HepG2 (cell line): ENCODE data around the gene PCDH11X. TPM values are rescaled to one million over a fixed set of nuclear protein-coding genes. Genes with fewer than 3 reads are reported as not detected.
"Not testable (repeated sequence)": the region's sequence is repeated elsewhere in the genome, so short reads cannot be mapped to it uniquely, and the experiment has no call there.

Experiments
- ATAC-seq: fragments of 200-7000 bp; cut with Tn5 transposase; 3 replicates; pipeline ENCODE4 v1.9.1; 2020; ENCODE audit warnings: mild to moderate bottlenecking, moderate library complexity
- Bru-seq: library from RNA; stranded (reverse); fragments of 400-500 nt; gene quantifications from one replicate; lab custom pipeline; 2021; lab: Mats Ljungman, UMichigan
- BruChase-seq, 2 experiments: library from RNA; stranded (reverse); fragments of 400-500 nt; gene quantifications; one replicate each; lab custom pipeline; 2021; lab: Mats Ljungman, UMichigan
- BruUV-seq: library from RNA; stranded (reverse); fragments of 400-500 nt; replicated peaks from 2 replicates; lab custom pipeline; 2021; lab: Mats Ljungman, UMichigan
- CTCF ChIA-PET: fragments of 300-600 bp; formaldehyde crosslinking; extraction: SDS; loops from one replicate; lab custom pipeline; 2021; ENCODE audit warnings: low total read pairs, inconsistent platforms, low intra/inter-chr PET ratio; lab: Yijun Ruan, JAX
- POLR2A ChIA-PET: fragments of 350-600 bp; sonication (Branson Sonifier 250); formaldehyde crosslinking; loops from one replicate; lab custom pipeline; 2020; ENCODE audit warnings: antibody characterized with exemption, inconsistent platforms; lab: Yijun Ruan, JAX
- DNase-seq: peaks from one replicate; pipeline ENCODE4 v3.0.0-alpha.2; 2015; ENCODE audit warnings: low spot score
- FAIRE-seq: peaks from 3 replicates; lab custom pipeline; 2011; peaks lifted over from hg19 to GRCh38; lab: Jason Lieb, UNC
- H2AFZ ChIP-seq: one replicate; pipeline ENCODE4 v1.6.1; 2011; ENCODE audit warnings: low read length, inconsistent platforms
- H3K27ac ChIP-seq: fragments of 300-600 bp; 3 replicates; pipeline ENCODE4 v1.8.0; 2011; ENCODE audit warnings: mixed run types, mild to moderate bottlenecking, mixed read lengths, low read length, inconsistent platforms; ENCODE audit not compliant: insufficient read depth; ENCODE audit errors: extremely low read length
- H3K27me3 ChIP-seq, 2 experiments: fragments of 200-600 bp in 1 of 2; 2 replicates in 1 of 2; 3 replicates in 1 of 2; pipeline versions ENCODE4 v1.6.0 to v1.8.0; 2011; ENCODE audit warnings: low read length in 2 of 2, mild to moderate bottlenecking in 2 of 2, moderate library complexity in 2 of 2, inconsistent platforms in 1 of 2; ENCODE audit not compliant: insufficient read depth in 2 of 2, control insufficient read depth in 1 of 2
- H3K36me3 ChIP-seq, 2 experiments: fragments of 200-600 bp in 1 of 2; replicated peaks in 1 of 2; 2 replicates in 1 of 2; 3 replicates in 1 of 2; pipeline versions ENCODE4 v1.5.1 to v1.8.0; 2011; ENCODE audit warnings: low read length in 2 of 2, inconsistent platforms in 1 of 2; ENCODE audit not compliant: insufficient read depth in 2 of 2, control insufficient read depth in 1 of 2
- H3K4me1 ChIP-seq: 2 replicates; pipeline ENCODE4 v1.5.1; 2012; ENCODE audit warnings: low read length, inconsistent platforms; ENCODE audit not compliant: insufficient read depth
- H3K4me2 ChIP-seq: 2 replicates; pipeline ENCODE4 v1.6.0; 2011; ENCODE audit warnings: low read depth, low read length, inconsistent platforms
- H3K4me3 ChIP-seq, 3 experiments: fragments of 200-600 bp in 1 of 3; sonication (generic), shearing (Covaris generic) in 1 of 3; replicated peaks in 1 of 3; 2 replicates each; pipeline ENCODE4 v1.5.1; 2011 to 2016; ENCODE audit warnings: low read length in 3 of 3, inconsistent platforms in 2 of 3, low read depth in 2 of 3, mild to moderate bottlenecking in 2 of 3, control low read depth in 1 of 3, mixed read lengths in 1 of 3; ENCODE audit not compliant: insufficient read depth in 1 of 3
- H3K79me2 ChIP-seq: one replicate; pipeline ENCODE4 v1.6.1; 2011; ENCODE audit warnings: low read length, inconsistent platforms; ENCODE audit not compliant: insufficient read depth
- H3K9ac ChIP-seq: 2 replicates; pipeline ENCODE4 v1.6.0; 2011; ENCODE audit warnings: mild to moderate bottlenecking, low read depth, low read length, inconsistent platforms; ENCODE audit not compliant: insufficient read depth
- H3K9me3 ChIP-seq: 2 replicates; pipeline ENCODE4 v1.5.1; 2012; ENCODE audit warnings: mild to moderate bottlenecking, low read length
- H4K20me1 ChIP-seq: 2 replicates; pipeline ENCODE4 v1.6.0; 2011; ENCODE audit warnings: inconsistent platforms, mild to moderate bottlenecking, low read length, moderate library complexity; ENCODE audit not compliant: insufficient read depth
- WGBS: methylation state at CpG from one replicate; pipeline ENCODE4 v1.1.6; 2017; ENCODE audit warnings: low lambda C conversion rate; 5-methylcytosine and 5-hydroxymethylcytosine counted together
- in situ Hi-C: cut with HindIII; loops from 2 replicates; pipeline ENCODE4 v1.10.0; 2017; ENCODE audit warnings: low pct_unique_long_range_greater_than_20kb; ENCODE audit not compliant: extremely low pct_ligation_motif_present
- intact Hi-C: fragments of 100-400 bp; cut with micrococcal nuclease; formaldehyde crosslinking; loops from one replicate; pipeline ENCODE4 v1.10.0; 2022; ENCODE audit not compliant: unreplicated experiment
- long read RNA-seq, 2 experiments: library from RNA in 1 of 2; library from polyadenylated mRNA in 1 of 2; stranded (forward) in 1 of 2; unstranded in 1 of 2; transcript quantifications; one replicate each; pipeline ENCODE4 v2.0.0, GENCODE V29; 2019 to 2022
- polyA minus RNA-seq, 3 experiments: library from RNA; depleted of rRNA, polyadenylated mRNA; stranded (reverse); fragments of >200 nt; gene quantifications; 2 replicates each; pipeline ENCODE4 v1.2.3, GENCODE V29; 2011; ENCODE audit warnings: low replicate concordance in 1 of 3
- polyA plus RNA-seq, 8 experiments: library from polyadenylated mRNA; depleted of rRNA in 3 of 8; stranded (reverse) in 7 of 8; unstranded in 1 of 8; fragments of >200 nt; fragmentation: Illumina TruSeq in 4 of 8; extraction: Trizol in 4 of 8; gene quantifications; 2 replicates each; pipeline versions ENCODE4 v1.2.1 to v1.2.3, GENCODE V29; 2011 to 2016; ENCODE audit warnings: low read depth in 4 of 8, missing spikeins in 1 of 8, mixed read lengths in 1 of 8; ENCODE audit not compliant: insufficient read depth in 1 of 8
- total RNA-seq, 5 experiments: library from RNA; depleted of rRNA; stranded (reverse); fragments of >200 nt; fragmentation: Illumina TruSeq; extraction: Trizol; gene quantifications; 2 replicates each; pipeline ENCODE4 v1.2.3, GENCODE V29; 2016; ENCODE audit warnings: low read depth in 1 of 5

PCDH11X gene, protein sequence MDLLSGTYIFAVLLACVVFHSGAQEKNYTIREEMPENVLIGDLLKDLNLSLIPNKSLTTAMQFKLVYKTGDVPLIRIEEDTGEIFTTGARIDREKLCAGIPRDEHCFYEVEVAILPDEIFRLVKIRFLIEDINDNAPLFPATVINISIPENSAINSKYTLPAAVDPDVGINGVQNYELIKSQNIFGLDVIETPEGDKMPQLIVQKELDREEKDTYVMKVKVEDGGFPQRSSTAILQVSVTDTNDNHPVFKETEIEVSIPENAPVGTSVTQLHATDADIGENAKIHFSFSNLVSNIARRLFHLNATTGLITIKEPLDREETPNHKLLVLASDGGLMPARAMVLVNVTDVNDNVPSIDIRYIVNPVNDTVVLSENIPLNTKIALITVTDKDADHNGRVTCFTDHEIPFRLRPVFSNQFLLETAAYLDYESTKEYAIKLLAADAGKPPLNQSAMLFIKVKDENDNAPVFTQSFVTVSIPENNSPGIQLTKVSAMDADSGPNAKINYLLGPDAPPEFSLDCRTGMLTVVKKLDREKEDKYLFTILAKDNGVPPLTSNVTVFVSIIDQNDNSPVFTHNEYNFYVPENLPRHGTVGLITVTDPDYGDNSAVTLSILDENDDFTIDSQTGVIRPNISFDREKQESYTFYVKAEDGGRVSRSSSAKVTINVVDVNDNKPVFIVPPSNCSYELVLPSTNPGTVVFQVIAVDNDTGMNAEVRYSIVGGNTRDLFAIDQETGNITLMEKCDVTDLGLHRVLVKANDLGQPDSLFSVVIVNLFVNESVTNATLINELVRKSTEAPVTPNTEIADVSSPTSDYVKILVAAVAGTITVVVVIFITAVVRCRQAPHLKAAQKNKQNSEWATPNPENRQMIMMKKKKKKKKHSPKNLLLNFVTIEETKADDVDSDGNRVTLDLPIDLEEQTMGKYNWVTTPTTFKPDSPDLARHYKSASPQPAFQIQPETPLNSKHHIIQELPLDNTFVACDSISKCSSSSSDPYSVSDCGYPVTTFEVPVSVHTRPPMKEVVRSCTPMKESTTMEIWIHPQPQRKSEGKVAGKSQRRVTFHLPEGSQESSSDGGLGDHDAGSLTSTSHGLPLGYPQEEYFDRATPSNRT (N-terminal part only)
- not detected in 2 replicates for total RNA-seq (2016; rRNA removed; fragmentation: Illumina TruSeq; extraction: Trizol)
- total RNA-seq (2016; cell fraction: cytosol; rRNA removed; fragmentation: Illumina TruSeq; extraction: Trizol; ENCODE audit: low read depth) = not detected in 2 replicates
- not detected in 2 replicates for total RNA-seq (2016; cell fraction: insoluble cytoplasmic fraction; rRNA removed; fragmentation: Illumina TruSeq; extraction: Trizol)
- not detected in 2 replicates for total RNA-seq (2016; cell fraction: membrane; rRNA removed; fragmentation: Illumina TruSeq; extraction: Trizol)
- total RNA-seq (2016; cell fraction: nucleus; rRNA removed; fragmentation: Illumina TruSeq; extraction: Trizol) = not detected in 2 replicates
- polyA plus RNA-seq (2011; rRNA removed) = not detected in 2 replicates
- not detected in 2 replicates for polyA plus RNA-seq (2011; cell fraction: cytosol; rRNA removed)
- not detected in 2 replicates for polyA plus RNA-seq (2011; cell fraction: nucleus; rRNA removed)
- not detected in 2 replicates for polyA plus RNA-seq (2012)
- not detected in 2 replicates for polyA plus RNA-seq (2016; cell fraction: cytosol; fragmentation: Illumina TruSeq; extraction: Trizol; ENCODE audit: low read depth)
- polyA plus RNA-seq (2016; cell fraction: insoluble cytoplasmic fraction; fragmentation: Illumina TruSeq; extraction: Trizol; ENCODE audit: low read depth) = not detected in 2 replicates
- polyA plus RNA-seq (2016; cell fraction: membrane; fragmentation: Illumina TruSeq; extraction: Trizol; ENCODE audit: low read depth) = not detected in 2 replicates
- not detected in 2 replicates for polyA plus RNA-seq (2016; cell fraction: nucleus; fragmentation: Illumina TruSeq; extraction: Trizol; ENCODE audit: insufficient read depth, low read depth)
- polyA minus RNA-seq (2011; rRNA and poly(A)+ RNA removed; ENCODE audit: low replicate concordance) = not detected in 2 replicates
- not detected in 2 replicates for polyA minus RNA-seq (2011; cell fraction: cytosol; rRNA and poly(A)+ RNA removed)
- polyA minus RNA-seq (2011; cell fraction: nucleus; rRNA and poly(A)+ RNA removed) = not detected in 2 replicates
- Bru-seq, nascent RNA = percentile 0 among the genes with signal in this experiment
- BruChase-seq, experiment 1, labeled RNA remaining after a 6-hour chase = not detected
- BruChase-seq, experiment 2, labeled RNA remaining after a 2-hour chase = percentile 0 among the genes with signal in this experiment
- long read RNA-seq, experiment 1 = 0 reads
- long read RNA-seq, experiment 2 = 0 reads

DNA sequence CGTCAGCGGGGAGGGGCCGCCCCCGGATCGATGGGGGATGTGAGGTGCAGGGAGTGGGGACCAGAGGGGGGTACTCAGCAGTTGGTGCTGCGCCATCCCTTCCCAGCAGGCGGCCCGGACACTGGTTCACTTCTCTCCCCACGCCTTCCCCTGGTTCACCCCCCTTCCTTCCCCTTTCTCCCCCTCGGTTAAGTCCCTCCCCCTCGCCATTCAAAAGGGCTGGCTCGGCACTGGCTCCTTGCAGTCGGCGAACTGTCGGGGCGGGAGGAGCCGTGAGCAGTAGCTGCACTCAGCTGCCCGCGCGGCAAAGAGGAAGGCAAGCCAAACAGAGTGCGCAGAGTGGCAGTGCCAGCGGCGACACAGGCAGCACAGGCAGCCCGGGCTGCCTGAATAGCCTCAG, at the start of gene PCDH11X:
Gene PCDH11X, plus strand, starts transcription at position 241 of the 400 bp plus-strand sequence. CDS start 56,130 bp downstream, outside the sequence.
- FAIRE-seq, H2AFZ ChIP-seq, DNase-seq, H3K27me3 ChIP-seq, H4K20me1 ChIP-seq, intact Hi-C loops, H3K4me2 ChIP-seq, H3K79me2 ChIP-seq, H3K4me3 ChIP-seq, H3K27ac ChIP-seq, CTCF ChIA-PET, BruUV-seq, H3K9ac ChIP-seq, in situ Hi-C loops, H3K36me3 ChIP-seq, H3K4me1 ChIP-seq, POLR2A ChIA-PET, H3K9me3 ChIP-seq: not testable (repeated sequence)
- WGBS = 0% methylated on average over 3 of the region's 24 CpGs
- peak; percentile 62 for ATAC-seq

DNA sequence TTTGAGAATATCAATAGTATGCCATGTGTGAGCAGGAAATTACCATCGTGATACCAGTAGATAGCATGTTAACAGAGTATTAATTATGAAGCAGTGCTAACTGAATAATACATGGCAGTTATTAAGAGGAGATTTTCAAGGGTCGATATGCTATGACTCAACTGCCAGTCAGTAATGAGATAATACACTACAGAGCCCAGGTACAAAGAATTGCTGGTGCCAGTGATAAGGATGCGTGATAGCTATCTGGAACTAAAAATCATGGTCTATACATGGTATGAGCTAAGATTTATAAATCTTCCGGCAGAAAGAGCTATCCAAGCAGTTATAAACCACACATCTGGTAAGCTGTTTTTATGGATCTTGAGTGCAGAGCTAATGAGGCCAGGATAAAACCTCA, 31.7 kb upstream of the PCDH11X start:
- H3K9me3 ChIP-seq, H3K4me2 ChIP-seq, H3K9ac ChIP-seq, intact Hi-C loops, H3K4me1 ChIP-seq, FAIRE-seq, DNase-seq, H2AFZ ChIP-seq, H3K79me2 ChIP-seq, ATAC-seq, H3K27me3 ChIP-seq, CTCF ChIA-PET, BruUV-seq, in situ Hi-C loops, H3K27ac ChIP-seq, H3K36me3 ChIP-seq, H3K4me3 ChIP-seq, POLR2A ChIA-PET, H4K20me1 ChIP-seq: not testable (repeated sequence)
- WGBS = no CpG with 5 or more reads among the region's 4 CpGs

DNA sequence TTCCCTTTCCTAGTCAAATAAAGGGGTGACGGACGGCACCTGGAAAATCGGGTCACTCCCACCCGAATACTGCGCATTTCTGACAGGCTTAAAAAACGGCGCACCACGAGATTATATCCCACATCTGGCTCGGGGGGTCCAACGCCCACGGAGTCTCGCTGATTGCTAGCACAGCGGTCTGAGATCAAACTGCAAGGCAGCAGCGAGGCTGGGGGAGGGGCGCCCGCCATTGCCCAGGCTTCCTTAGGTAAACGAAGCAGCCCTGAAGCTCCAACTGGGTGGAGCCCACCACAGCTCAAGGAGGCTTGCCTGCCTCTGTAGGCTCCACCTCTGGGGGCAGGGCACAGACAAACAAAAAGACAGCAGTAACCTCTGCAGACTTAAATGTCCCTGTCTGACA, 26.2 kb upstream of the PCDH11X start:
- H3K4me1 ChIP-seq, intact Hi-C loops, H3K4me2 ChIP-seq, H3K9me3 ChIP-seq, BruUV-seq, H3K36me3 ChIP-seq, FAIRE-seq, H2AFZ ChIP-seq, H3K27ac ChIP-seq, H3K27me3 ChIP-seq, POLR2A ChIA-PET, H3K9ac ChIP-seq, H3K79me2 ChIP-seq, DNase-seq, H4K20me1 ChIP-seq, CTCF ChIA-PET, H3K4me3 ChIP-seq, ATAC-seq, in situ Hi-C loops: not testable (repeated sequence)
- WGBS = no CpG with 5 or more reads among the region's 17 CpGs
